OCI-LY3 (cell line): ENCODE measurements around the gene LIPM.

Experiments used
- H2AFZ ChIP-seq: fragments of 200-600, 300-600 bp; shearing (Covaris generic); 2 replicates; pipeline ENCODE4 v1.6.0; 2014; ENCODE audit warnings: antibody characterized with exemption, low read depth, low read length
- H3K27ac ChIP-seq: fragments of 200-600, 300-600 bp; sonication (generic); 2 replicates; pipeline ENCODE4 v1.5.1; 2014; ENCODE audit warnings: mild to moderate bottlenecking, low read length, moderate library complexity, mixed read lengths
- H3K27me3 ChIP-seq: fragments of 200-600, 300-600 bp; sonication (generic); 2 replicates; pipeline ENCODE4 v1.6.1; 2014; ENCODE audit warnings: low read depth, low read length, mixed read lengths
- H3K36me3 ChIP-seq: fragments of 200-600, 300-600 bp; sonication (generic); replicated peaks from 2 replicates; pipeline ENCODE3; 2014; ENCODE audit warnings: low read depth, low read length, mixed read lengths
- H3K4me1 ChIP-seq: fragments of 300-600, 200-600 bp; sonication (generic); 2 replicates; pipeline ENCODE4 v1.6.1; 2014; ENCODE audit warnings: low read length, mixed read lengths
- H3K4me2 ChIP-seq: fragments of 200-600, 300-600 bp; sonication (generic); 2 replicates; pipeline ENCODE4 v1.6.1; 2014; ENCODE audit warnings: low read length, mixed read lengths
- H3K4me3 ChIP-seq: fragments of 300-600, 200-600 bp; sonication (generic); 2 replicates; pipeline ENCODE4 v1.5.1; 2014; ENCODE audit warnings: antibody characterized with exemption, mild to moderate bottlenecking, low read length, moderate library complexity
- H3K79me2 ChIP-seq: fragments of 300-600, 200-600 bp; shearing (Covaris generic); 2 replicates; pipeline ENCODE4 v1.6.1; 2014; ENCODE audit warnings: mild to moderate bottlenecking, low read length, mixed read lengths
- H3K9ac ChIP-seq: fragments of 300-600, 200-600 bp; shearing (Covaris generic); 2 replicates; pipeline ENCODE4 v1.6.0; 2014; ENCODE audit warnings: mild to moderate bottlenecking, low read length, moderate library complexity
- H3K9me3 ChIP-seq: fragments of 200-600, 300-600 bp; shearing (Covaris generic); 2 replicates; pipeline ENCODE4 v1.6.1; 2014; ENCODE audit warnings: low read length, mixed read lengths; ENCODE audit not compliant: insufficient read depth
- H4K20me1 ChIP-seq: fragments of 200-600, 300-600 bp; sonication (generic); 2 replicates; pipeline ENCODE4 v1.6.1; 2016; ENCODE audit warnings: low read length, mixed read lengths; ENCODE audit not compliant: insufficient read depth
- CTCF ChIP-seq: fragments of 200-600, 300-600 bp; sonication (generic); IDR thresholded peaks from 2 replicates; pipeline ENCODE4 v1.5.1; 2014; ENCODE audit warnings: antibody characterized with exemption, low read length, low read depth
- EZH2phosphoT487 ChIP-seq: fragments of 200-600 bp; shearing (Covaris generic); IDR thresholded peaks from 2 replicates; pipeline ENCODE4 v1.6.1; 2018; ENCODE audit warnings: antibody characterized with exemption, mixed run types, low read depth

Gene LIPM

GRCh38 chr10:88843171-88843570, 40.6 kb downstream of the LIPM start:
- H3K9me3 ChIP-seq: no peaks in the 10 kb centered on the region
- no peak overlapping the region for H3K4me3 ChIP-seq
- H3K27ac ChIP-seq: no peak overlapping the region
- H3K9ac ChIP-seq: no peak overlapping the region
- TF ChIP-seq EZH2phosphoT487 (no peak), CTCF (no peak)
- no peaks in the 10 kb centered on the region for H3K79me2 ChIP-seq
- no peak overlapping the region for H3K4me2 ChIP-seq
- no peaks in the 10 kb centered on the region for H3K27me3 ChIP-seq
- H3K36me3 ChIP-seq: no peaks in the 10 kb centered on the region
- no peak overlapping the region for H2AFZ ChIP-seq
- H3K4me1 ChIP-seq: peaks cover 14% of the 10 kb centered on the region
- no peaks in the 10 kb centered on the region for H4K20me1 ChIP-seq

- Histone ChIP-seq H3K27ac (no peak overlapping the region), H2AFZ (no peak overlapping the region), H4K20me1 (no peaks in the 10 kb centered on the region), H3K9me3 (no peaks in the 10 kb centered on the region), H3K9ac (no peak overlapping the region), H3K4me3 (no peak overlapping the region), H3K4me1 (peaks cover 7% of the 10 kb centered on the region), H3K36me3 (no peaks in the 10 kb centered on the region), H3K79me2 (no peaks in the 10 kb centered on the region), H3K4me2 (peak overlapping the region; percentile 27), H3K27me3 (no peaks in the 10 kb centered on the region)
- TF ChIP-seq EZH2phosphoT487 (no peak), CTCF (no peak)
Measured at GRCh38 chr10:88848499-88848898, 46.0 kb downstream of the LIPM start.

GRCh38 chr10:88849234-88849633, 46.7 kb downstream of the LIPM start:
- Histone ChIP-seq H3K79me2 (no peaks in the 10 kb centered on the region), H3K4me1 (peaks cover 7% of the 10 kb centered on the region), H3K36me3 (no peaks in the 10 kb centered on the region), H3K27ac (no peak overlapping the region), H3K4me3 (no peak overlapping the region), H3K9me3 (no peaks in the 10 kb centered on the region), H3K4me2 (no peak overlapping the region), H2AFZ (no peak overlapping the region), H4K20me1 (no peaks in the 10 kb centered on the region), H3K9ac (no peak overlapping the region), H3K27me3 (no peaks in the 10 kb centered on the region)
- no peak for TF ChIP-seq EZH2phosphoT487
- no peak for TF ChIP-seq CTCF

- Histone ChIP-seq H3K27me3 (no peaks in the 10 kb centered on the region), H2AFZ (no peak overlapping the region), H3K9ac (no peak overlapping the region), H3K79me2 (no peaks in the 10 kb centered on the region), H3K9me3 (no peaks in the 10 kb centered on the region), H4K20me1 (no peaks in the 10 kb centered on the region), H3K36me3 (no peaks in the 10 kb centered on the region), H3K4me1 (peaks cover 7% of the 10 kb centered on the region), H3K4me2 (no peak overlapping the region), H3K4me3 (no peak overlapping the region), H3K27ac (no peak overlapping the region)
- no peak for TF ChIP-seq EZH2phosphoT487
- TF ChIP-seq CTCF: no peak
Measured at GRCh38 chr10:88850712-88851111, 48.2 kb downstream of the LIPM start.
